GM21825 (cell line): ENCODE data around the gene FNDC8.
"Not testable (repeated sequence)": the region's sequence is repeated elsewhere in the genome, so short reads cannot be mapped to it uniquely, and the experiment has no call there.

ENCODE experiments used
- ATAC-seq: cut with Tn5 transposase; IDR thresholded peaks from one replicate; pipeline ENCODE4 v1.9.1; 2021; ENCODE audit warnings: mild to moderate bottlenecking, moderate library complexity; ENCODE audit not compliant: unreplicated experiment

The FNDC8 gene

DNA sequence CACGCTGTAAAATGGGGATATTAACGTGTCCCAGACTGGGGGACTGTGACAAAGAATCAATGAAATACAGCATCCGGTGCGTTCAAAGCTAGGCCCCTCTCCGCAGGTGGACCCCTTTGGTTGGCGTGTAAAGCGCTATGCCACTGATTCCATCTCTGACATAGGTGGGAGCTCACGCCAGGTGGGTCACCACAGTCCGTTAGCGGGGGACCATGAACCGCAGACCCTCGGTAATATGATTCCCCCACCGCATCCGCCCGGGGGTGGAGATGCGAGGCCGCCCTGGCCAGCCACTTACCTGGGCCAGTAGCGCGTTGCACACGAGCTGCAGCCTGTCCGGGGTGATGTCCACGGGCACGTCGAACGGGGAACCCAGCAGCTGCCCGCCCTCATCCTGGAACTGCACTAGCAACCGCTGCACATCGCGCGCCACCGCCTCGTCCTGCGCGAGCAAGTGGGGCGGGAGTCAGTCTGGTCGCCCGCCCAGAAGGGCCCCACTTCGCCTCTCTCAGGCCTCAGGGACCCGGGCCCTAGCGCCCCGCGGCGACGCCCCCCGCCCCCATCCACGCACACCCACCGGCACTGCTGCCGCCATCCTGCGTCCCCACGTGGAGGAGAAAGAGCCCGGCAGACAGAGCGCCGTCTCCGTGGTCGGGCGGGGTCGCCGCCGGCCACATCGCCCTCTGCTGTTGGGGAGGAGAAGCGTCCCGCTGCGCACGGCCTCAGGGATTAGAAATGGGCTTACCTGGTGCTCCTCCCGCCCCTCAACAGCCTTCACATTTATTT lies 20.5 kb downstream of the FNDC8 start, which contains the start of gene NLE1:
Gene NLE1, minus strand, starts transcription at position 623 of the 786 bp plus-strand sequence. Its CDS starts 28 bp downstream, at position 595.
- ATAC-seq: no peak

DNA sequence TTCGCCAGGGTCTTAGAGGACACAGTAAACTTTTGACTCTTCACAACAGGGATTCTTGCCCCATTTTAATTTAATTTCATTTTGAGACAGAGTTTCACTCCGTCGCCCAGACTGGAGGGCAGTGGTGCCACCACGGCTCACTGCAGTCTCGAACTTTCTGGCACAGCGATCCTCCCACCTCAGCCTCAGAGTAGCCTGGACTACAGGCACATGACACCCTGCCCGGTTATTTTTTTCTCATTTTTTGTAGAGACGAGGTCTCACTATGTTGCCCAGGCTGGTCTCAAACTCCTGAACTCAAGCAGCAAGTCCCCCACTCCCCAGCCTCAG lies 21.0 kb downstream of the FNDC8 start:
- no peak for ATAC-seq

DNA sequence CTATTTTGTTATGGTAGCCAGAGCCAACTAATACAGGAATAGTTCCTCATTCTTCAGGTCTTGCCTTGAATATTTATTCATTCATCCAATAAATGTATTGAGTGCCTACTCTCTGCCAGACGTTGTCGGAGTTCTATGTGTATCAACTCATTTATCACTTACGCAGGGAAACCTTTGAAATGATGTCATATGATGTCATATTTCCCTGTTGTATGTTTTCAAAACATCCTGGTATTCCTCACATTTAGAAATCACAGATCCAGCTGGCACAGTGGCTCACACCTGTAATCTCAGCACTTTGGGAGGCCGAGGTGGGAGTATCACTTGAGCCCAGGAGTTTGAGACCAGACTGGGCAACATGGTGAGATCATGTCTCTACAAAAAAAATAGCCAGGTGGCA lies 23.4 kb downstream of the FNDC8 start:
- no peak for ATAC-seq

DNA sequence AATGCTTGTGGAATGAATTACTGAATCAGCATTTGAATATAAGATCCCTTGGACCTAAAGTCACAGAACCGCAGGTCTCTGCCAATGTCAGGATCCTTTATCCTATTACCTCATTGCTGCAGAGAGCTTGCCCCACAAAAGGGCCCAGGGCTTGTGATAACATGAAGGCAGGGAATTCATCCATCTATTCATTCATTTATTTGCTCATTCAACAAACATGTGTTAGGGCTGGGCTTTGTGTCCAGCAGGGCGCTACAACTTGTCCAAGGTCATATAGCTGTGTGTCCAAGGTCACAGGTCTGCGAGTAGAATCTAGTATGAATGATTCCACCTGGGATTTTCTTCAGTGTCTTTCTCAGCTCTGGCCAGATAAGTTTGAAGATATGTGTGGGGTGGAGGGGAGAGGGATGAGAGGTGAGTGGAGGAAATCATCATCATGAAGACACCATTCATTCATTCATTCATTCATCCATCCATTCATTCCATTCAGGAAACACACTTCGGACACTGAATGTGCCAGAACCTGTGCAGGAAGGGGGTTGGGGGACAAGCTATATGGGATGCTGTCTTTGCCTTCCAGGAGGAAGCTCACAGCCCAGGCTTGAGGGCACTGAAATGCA lies 24.9 kb downstream of the FNDC8 start:
- no peak for ATAC-seq

DNA sequence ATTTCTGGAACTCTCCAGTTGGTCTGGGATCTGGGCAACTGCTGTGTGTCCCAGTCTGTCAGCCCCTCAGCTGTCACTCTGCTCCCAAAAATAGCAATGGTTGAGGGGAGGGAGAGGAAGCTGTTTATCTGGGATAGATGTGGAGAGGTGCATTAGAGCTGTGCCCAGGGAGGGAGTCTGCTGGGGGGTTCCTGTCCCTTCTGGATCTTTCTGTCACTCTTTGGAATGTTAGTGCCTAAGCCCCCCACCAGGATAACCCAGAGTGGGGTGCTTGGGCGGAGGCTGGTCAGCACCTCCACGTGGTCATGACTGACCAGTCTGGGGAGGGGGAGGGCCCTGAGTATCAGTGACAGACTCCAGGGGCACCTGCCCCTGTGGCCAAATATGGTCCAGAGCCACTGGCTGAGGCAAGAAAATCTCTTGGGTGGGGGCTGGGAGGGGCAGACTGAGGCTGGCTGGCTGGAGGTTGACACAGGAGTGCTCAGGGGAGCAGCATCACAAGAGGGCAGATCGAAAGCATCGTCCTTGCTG lies 26.0 kb downstream of the FNDC8 start, which contains the start of gene UNC45B:
Gene UNC45B, plus strand, starts transcription at position 443 of the 531 bp plus-strand sequence. CDS start 447 bp downstream, outside the sequence.
- ATAC-seq: no peak

DNA sequence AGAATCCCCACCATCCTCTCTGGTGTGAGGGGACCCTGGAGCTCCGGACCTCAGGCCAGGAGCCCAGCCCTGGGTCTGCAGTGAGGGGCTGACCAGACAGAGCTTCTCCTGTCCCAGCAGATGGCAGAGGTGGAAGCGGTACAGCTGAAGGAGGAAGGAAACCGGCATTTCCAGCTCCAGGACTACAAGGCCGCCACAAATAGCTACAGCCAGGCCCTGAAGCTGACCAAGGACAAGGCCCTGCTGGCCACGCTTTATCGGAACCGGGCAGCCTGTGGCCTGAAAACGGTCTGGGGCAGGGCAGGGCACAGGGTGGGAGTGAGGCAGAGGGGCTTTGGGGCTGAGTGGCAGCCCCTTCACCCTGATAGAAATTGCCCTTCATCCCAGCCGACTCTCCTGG lies 26.7 kb downstream of the FNDC8 start:
- ATAC-seq: no peak

DNA sequence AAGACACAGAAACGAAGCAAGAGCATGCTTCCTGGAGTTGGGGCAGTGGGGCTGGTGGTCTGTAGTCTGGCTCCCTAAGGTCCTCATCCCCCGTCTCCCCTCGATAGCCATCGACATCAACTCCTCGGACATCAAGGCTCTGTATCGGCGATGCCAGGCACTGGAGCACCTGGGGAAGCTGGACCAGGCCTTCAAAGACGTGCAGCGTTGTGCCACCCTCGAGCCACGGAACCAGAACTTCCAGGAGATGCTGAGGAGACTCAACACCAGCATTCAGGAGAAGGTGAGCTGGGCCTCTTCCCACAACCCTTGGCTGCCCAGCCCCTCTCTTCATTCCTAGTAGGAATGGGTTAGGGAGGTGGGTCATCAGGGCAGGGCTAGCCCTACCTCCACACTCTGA lies 28.5 kb downstream of the FNDC8 start:
- ATAC-seq: no peak

DNA sequence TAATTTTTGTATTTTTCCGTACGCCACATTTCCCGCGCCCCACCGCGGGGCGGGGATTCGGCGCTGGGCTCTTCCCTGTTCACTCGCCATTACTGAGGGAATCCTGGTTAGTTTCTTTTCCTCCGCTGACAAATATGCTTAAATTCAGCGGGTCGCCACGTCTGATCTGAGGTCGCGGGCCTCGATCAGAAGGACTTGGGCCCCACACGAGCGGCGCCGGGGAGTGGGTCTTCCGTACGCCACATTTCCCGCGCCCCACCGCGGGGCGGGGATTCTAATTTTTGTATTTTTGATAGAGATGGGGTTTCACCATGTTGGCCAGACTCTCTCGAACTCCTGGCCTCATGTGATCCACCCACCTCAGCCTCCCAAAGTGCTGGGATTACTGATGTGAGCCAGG lies 29.7 kb downstream of the FNDC8 start:
- ATAC-seq: not testable (repeated sequence)

DNA sequence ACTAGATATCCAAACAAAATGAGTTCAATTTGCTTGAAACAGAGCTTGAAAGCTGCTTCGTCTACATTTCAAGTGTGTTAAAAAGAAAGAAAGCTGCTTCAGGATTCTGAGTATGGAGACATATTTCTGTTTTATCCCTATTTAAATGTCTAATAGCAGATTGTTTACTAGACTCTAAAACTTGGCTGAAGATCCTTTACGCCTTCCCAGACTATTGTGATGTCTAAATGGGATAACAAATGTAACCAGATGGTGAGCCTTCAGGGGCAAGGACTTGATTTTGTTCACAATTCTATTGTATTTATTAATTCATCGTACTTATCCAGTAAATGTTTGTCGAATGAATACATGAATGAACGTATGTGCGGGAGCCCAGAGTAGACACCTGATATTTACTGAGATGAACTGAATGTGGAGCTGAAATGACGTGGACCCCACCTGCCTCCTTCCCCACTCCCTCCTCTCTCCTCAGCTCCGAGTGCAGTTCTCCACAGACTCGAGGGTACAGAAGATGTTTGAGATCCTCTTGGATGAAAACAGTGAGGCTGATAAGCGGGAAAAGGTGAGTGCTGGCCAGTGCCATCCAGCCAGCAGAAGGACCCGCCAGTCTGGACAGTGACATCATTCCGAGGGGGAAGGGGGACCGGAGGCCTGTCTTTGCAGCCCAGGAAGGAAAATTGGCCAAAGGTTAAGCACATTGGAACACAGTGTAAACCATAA lies 31.2 kb downstream of the FNDC8 start:
- no peak for ATAC-seq

DNA sequence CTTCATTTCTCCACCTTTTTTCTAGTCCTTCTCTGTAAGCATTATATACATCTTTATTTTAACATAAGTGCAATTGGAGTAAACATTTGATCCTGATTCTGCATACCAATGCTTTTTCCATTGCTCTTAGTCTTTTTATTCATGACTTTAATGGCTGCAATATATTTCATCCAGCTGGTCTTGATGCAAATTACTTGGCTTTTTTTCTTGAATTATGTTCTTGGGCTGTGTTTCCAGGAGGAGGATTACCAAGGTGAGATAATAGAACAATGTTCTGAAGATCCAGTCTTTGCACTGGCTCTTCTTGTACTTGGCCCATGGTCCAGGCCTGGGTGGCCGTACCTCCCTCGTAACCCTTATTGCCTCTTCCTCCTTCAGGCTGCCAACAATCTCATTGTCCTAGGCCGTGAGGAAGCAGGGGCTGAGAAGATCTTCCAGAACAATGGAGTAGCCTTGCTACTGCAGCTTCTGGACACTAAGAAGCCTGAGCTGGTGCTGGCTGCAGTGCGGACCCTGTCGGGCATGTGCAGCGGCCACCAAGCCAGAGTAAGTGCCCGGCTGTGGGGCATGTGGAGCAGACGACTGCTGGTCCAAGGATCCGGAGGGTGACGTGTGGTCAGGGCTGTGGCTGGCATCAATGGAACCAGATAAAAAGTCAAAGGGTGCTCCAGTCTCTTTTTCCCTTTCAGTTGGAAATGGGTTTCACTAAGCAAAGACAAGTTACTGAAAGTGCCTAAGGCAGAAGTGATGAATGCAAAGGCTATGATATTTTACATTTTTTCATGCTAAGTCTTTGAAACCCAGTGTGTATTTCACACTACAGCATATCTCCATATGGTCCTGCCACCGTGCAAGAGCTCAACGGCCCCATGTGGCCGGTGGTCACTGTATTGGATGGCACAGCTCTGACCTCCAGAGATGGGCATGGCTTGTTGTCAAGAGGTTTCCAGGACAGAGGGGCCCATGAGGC lies 33.1 kb downstream of the FNDC8 start:
- no peak for ATAC-seq

DNA sequence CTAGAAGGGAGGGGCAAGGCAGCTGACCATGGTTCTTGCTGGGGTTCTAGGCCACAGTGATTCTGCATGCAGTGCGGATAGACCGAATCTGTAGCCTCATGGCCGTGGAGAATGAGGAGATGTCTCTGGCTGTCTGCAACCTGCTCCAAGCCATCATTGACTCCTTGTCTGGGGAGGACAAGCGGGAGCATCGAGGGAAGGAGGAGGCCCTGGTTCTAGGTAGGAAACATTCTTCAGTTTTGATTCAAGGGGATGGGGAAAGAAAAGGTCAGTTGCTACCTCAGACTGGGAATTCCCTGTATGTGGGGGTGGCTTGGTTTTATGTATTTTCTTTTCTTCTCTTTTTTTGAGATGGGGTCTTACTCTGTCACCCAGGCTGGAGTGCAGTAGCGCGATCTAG lies 33.8 kb downstream of the FNDC8 start:
- no peak for ATAC-seq

DNA sequence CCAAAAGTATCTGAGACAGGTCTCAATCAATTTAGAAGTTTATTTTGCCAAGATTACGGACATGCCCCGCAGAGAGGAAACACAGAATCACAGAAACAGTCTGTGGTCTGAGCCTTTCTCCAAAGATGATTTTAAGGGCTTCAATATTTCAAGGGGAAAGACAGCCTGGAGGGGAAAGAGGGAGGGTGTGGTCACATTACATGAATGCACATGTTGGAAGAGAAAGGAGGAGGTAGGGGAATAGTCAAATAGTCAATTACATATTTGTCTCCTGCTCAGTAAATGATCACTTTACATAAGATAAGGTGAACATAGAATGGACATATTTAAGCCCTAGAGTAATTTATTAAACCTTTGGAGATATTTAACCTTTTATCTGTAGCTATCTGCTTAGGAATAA lies 38.5 kb downstream of the FNDC8 start:
- ATAC-seq: no peak

DNA sequence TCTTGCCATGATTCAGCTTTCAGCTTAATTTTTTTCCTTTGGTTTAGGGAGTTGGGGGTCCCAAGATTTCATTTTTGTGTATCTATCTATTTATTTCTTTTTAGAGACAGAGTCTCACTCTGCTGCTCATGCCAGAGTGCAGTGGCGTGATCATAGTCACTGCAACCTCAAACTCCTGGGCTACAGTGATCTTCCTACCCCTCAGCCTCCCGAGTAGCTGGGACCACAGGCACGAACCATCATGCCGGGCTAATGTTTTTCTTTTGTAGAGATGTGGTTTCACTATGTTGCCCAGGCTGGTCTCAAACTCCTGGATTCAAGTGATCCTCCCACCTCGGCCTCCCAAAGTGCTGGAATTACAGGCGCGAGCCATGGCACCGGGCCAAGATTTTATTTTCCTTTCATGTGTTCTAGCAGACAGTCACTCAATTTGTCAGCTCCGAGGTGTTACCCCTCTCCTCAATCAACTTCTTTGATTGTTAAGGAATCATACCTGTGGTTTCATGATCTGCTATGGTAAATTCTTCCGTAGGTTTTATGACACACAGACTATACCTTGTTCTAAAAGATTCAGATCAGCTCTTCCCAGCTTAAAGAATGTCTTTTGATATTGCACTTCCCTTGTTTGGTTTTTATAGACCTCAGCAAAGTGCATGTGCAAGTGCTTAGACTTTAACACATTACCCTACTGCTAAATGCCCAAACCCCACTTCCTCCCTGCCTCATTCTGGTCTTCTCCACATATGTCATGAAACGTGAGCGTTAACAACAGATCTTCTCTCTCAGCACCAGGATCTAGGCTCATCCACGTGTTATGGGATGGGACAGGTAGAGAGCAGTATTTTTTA lies 39.2 kb downstream of the FNDC8 start:
- no peak for ATAC-seq

DNA sequence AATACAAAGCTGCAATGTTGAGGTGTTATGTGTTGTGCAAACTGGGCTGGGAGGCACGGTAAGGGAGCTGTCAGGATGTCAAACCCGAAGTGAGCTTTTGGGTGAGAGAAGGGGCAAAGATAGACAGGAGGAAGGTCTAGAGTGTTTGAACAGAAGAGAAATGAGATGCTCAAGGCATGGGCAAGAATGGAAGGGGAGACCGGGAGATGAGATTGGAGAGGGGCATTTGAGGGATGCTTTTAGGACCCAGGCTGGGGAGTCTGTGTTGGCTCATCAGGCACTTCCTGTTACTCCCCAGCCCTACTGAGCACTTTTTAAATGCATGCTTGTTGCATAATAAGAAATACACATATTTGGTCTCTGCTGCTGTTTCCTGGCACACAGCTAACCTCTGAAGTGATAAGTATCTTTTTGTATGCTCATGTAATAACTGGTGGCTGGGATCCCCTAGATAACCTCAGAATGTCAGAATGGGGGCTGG lies 39.9 kb downstream of the FNDC8 start:
- no peak for ATAC-seq

DNA sequence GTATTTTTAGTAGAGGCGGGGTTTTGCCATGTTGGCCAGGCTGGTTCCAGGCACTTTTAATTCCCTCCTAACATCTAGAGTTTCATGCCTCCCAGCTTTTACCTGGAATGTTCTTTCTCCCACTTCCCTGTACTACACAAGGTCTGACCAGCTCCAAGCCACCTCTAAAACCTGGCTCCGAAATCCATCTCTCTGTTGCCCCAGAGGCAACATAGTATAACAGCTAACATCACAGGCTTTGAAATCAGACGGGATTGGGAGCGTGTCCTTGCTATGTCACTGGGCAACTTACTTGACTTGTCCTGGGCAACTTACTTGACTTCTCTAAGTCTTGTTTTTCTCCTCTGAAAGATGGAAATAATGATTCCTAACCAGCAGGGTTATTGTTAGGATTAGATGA lies 41.3 kb downstream of the FNDC8 start:
- ATAC-seq: no peak

DNA sequence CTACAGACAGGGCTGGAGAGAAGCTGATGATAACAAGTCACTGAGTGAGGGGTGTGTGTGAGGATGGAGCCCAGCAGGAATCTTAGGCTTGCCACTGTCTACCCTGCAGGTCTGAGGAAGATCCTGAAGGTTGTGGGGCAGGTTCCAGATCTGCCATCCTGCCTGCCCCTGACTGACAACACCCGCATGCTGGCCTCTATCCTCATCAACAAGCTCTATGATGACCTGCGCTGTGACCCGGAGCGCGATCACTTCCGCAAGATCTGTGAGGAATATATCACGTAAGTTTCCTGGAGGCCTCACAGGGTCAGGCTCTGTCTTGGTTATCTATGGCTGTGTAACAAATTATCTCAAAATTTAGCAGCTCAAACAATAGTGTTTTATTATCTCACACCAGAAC lies 42.5 kb downstream of the FNDC8 start:
- ATAC-seq: no peak

DNA sequence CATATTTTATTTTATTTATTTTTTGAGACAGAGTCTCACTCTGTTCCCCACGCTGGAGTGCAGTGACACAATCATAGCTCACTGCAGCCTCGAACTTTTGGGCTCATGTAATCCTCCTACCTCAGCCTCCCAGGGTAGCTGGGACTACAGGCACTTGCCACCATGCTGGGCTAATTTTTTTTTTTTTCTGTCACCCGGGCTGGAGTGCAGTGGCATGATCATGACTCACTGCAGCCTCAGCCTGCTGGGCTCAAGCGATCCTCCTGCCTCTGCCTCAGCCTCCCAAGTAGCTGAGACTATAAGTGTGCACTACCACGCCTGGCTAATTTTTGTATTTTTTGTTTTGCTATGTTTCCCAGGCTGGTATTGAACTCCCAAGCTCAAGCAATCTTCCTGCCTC lies 43.3 kb downstream of the FNDC8 start:
- no peak for ATAC-seq

DNA sequence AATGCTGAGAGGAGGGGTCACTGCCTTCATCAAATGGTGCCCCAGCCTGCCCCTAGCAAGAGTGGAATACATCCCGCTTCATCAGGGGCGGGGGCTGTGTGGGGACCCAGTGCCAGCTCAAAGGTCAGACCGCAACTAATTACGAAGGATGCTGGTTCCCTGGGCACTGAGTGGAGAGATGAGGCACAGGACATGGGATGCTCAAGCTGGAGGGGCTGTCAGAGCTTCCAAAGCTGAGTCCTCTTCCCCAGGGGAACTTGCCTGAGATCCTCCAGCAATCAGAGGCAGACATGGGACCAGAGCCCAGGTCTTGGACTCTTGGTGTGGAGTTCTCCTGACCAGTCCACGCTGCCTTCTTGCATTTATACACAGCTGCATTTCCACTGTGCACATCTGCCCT lies 45.1 kb downstream of the FNDC8 start:
- no peak for ATAC-seq

DNA sequence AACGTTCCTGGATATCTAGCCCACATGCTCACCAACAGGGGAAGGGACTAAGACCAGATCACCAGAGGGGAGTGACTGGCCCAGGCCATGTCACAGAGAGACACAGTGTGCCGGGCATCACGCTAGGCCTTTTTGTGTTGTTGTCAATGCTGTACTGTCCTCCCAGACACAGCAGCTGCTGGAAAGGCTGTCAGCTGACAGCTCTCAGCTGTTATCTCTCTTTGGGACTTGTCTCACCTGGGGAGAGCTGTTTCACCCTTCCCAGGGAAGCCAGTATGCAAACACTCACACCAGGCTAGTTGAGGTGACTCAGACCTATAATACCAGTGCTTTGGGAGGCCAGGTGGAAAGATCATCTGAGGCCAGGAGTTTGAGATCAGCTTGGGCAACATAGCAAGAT lies 45.6 kb downstream of the FNDC8 start:
- no peak for ATAC-seq
